GM19035 (cell line): Measurements from ENCODE around the gene HSDL2.
A peak's percentile ranks its signal among the peaks of the same experiment; 100 is the strongest.

Experiments used
- ATAC-seq: cut with Tn5 transposase; IDR thresholded peaks from one replicate; pipeline ENCODE4 v1.9.1; 2021; ENCODE audit not compliant: unreplicated experiment

HSDL2 gene

DNA sequence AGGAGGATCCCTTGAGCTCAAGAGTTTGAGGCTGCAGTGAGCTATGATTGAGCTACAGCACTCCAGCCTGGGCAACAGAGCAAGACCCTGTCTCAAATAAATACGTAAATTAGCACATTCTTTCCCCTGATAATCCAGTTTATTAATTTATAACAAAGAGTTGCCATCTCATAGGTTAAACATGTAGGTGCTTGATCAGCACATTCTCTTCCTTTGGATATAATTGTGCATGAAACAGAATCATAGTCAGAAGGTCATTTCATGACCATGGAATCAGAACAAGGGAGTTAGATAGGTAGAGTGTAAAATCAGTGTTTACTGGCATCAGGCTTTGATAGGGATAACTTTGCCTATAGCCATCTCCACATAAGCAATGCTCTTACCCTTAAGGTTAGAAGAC is 63.7 kb downstream of the HSDL2 start:
- ATAC-seq = no peak

DNA sequence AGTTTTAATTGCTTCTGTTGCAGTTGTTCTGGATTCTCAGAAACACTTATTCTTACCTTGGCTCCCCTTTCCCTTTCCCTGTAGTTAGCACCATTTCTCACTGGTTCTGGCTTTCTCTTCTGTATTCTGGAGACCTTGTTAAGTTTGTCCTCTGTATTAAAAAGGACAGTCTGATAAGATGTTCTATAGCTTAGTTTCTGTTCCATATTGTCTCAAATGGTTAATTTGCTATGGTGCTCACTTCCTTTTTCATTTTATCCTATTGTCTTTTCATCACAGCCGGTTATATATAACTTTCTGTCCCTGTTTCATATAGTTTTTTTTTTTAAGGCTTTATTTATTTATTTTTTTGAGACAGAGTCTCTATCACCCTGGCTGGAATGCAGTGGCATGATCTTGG is 65.3 kb downstream of the HSDL2 start:
- ATAC-seq = no peak

DNA sequence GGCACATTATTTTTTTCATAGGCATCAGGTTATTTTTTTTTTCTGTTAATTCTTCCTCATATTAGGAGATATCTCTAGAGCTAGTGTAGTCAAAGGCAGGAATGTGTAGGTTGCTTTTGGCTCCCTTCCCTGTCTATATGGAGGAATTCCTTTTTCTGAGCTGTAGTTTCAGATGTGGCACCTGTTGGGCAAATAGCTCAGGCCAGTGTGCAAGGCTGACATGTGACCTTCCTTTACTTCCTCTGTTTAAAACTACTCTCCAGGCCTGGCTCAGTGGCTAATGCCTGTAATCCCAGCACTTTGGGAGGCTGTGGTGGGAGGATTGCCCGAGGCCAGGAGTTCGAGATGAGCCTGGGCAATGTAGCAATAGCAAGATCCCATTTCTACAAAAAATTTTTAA is 66.2 kb downstream of the HSDL2 start:
- ATAC-seq = no peak

DNA sequence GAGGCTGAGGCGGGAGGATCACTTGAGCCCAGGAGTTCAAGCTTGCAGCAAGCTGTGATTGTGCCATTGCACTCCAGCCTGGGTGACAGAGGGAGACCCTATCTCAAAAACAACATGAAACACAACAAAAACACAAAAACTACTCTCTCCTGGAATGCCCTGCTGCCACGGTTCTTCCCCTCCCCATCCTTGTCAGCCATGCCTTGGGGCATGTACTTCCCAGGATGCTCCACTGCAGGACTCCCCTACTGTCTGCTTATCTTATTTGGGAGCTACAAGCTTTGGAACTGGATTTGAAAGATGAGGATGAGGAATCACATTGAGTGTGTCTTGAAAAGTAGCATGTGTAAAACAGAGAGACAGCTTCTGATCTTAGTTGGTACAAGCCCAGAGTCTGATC is 66.6 kb downstream of the HSDL2 start:
- no peak for ATAC-seq

DNA sequence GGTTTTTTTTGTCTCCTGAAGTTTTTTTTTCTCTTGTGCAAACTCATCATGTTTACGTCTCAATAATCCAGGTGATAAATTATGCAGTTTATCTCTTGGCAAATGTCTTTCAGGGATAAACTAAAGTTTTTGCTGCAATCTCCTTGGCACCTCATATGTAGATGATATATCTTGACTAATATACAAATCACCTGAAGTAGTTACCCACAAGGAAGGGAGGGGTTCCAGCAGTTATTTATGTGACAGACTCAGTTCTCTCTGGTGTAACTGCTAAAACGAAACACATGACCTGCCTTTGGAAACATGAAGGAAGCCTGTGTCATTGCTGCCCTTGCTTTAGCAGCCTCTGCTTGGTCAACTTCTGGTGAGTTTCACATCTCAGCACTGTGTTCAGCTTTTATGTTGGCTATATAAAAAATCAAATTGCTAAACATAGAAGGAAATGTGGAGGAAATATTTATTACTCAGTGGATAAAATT is 67.4 kb downstream of the HSDL2 start:
- ATAC-seq = no peak

DNA sequence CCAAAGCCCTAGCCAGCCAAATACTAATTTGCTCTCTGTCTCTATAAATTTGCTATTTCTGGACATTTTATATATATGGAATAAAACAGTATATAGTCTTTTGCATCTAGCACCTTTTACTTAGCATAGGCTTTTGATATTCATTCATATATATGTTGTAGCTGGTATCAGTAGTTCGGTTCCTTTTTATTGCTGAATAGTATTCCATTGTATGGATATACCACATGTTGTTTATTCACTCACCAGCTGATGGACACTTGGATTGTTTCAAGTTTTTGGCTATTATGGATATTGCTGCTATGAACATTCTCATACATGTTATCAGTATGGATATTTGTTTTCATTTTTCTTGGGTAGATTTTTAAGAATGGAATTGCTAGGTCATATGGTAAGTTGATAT is 82.9 kb downstream of the HSDL2 start:
- no peak for ATAC-seq

DNA sequence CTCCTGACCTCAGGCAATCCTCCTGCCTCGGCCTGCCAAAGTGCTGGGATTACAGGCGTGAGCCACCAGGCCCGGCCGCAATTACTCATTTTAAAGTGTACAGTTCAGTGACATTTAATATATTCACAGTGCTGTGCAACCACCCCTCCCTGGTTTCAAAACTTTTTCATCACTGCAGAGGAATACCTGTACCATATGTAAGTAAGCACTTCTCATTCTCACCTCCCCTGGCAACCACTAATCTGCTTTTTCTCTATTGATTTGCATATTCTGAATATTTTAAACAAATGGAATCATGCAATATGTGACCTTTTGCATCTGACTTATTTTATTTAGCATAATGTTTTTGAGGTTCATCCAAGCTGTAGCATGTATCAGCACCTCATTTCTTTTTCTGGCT is 85.4 kb downstream of the HSDL2 start:
- no peak for ATAC-seq

DNA sequence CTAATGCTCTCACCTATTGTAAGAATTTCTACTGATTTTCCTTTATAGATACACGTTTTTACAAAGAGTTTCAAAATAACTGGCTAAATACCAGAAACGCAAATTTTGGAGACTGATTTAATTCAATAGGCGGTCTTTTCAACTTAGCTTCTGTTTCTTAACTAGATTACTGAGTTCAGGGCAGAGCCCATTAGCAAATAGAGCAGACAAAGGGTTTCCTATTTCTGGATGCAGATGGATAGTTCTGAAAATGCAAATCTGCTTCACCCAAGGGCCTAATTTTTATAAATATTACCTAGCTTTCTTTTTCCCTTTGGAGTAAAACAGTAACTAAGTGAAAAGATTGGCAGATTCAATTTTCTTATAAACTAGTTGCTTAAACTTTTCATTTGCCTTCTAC is 93.1 kb downstream of the HSDL2 start:
- ATAC-seq = no peak

DNA sequence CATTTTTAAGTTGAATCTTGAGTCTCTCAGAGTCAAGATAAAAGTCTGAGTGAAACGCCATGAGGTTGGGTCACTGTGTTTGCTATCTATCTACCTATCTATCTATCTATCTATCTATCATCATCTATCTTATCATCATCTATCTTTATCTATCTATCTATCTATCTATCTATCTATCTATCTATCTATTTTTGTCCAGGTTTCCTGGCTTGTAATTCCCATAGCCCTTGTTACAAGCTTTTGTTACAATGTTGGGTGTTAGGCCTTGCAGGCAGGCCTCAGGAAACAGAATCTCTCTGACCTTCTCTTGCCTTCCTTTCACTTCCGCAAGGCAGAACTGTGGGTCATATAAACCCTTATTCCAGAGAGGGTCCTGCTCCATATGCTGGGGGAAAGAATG is 94.1 kb downstream of the HSDL2 start:
- no peak for ATAC-seq

DNA sequence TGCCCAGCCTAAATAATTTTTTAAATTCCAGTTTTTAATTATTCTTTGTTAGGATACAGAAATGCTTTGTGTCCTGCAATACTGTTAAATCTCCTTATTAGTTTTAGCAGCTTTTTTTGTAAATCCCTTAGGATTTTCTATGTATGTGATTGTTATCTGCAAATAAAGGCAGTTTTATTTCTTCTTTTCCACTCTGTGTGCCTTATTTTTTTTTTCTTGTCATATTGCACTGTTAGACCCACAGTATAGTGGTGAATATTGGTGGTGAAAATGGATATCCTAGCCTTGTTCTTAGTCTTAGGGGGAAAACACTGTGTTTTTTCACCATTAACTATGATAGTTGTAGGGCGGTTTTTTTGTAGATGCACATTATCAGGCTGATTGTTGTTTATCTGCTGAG is 95.4 kb downstream of the HSDL2 start:
- ATAC-seq = no peak

DNA sequence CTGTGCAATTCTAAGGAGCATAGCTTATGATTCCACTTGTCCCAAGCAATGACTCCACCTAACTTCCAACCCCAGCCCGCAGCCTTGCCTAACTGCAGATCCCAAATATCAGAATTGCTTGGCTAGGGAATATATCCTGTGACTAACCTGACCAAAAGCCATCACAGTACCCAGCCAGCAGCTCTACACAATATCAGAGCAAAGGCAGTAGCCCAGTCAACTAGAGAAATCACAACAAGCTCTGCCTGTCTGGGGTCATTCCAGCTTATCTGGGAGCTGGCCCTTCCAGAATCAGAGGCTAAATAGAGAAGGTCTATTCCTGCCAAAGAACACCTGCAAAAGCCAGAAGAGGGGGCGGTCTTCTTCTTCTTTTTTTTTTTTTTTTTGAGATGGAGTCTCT is 97.4 kb downstream of the HSDL2 start:
- ATAC-seq = no peak

DNA sequence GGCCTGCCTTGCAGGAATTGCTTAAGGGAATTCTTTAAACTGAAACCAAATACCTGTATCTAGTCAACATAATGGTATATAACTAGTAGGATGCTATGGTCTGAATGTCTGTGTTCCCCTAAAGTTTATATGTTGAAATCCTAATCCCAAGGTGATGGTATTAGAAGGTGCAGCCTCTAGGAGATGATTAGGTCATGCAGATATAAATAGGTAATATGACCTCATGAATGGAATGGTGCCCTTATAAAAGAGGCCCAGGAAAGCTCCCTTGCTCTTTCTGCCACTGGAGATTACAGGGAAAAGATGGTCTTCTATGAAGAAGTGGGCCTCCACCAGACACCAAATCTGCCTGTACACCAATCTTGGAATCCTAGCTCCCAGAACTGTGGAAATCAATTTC is 99.3 kb downstream of the HSDL2 start:
- ATAC-seq = no peak

DNA sequence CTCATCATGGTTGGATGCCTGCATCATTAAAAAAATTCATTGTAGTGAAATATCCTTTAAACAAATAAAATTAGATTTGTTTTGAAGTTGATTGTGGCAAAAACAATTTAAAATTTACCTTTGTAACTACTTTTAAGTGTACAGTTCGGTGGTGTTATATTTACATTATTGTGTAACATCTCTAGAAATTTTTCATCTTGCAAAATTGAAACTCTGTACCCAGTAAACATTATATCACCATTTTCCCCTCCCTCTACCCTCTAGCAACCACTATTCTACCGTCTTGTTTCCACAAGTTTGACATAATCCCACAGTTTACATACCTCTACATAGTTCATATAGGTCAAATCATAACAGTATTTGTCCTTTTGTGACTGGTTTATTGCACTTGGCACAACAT is 104.7 kb downstream of the HSDL2 start:
- ATAC-seq = no peak

DNA sequence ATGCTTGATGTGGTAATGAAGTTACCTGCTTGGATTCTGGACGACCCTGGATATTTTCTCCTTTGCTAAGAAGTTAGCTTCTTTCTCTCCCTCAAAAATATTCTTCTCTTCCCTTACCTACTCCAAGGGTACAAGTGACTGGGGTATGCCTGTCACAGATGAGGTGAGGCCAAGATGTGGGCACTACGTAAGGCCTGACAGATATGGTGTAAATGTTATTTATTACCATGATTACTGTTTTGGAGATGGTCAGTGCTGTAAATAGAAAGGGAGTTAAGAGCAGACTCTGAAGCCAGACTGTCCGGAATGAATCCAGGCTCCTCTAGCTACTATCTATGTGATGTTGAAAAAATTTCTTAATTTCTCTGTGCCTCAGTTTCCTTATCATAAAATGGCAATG is 105.7 kb downstream of the HSDL2 start:
- ATAC-seq = no peak

DNA sequence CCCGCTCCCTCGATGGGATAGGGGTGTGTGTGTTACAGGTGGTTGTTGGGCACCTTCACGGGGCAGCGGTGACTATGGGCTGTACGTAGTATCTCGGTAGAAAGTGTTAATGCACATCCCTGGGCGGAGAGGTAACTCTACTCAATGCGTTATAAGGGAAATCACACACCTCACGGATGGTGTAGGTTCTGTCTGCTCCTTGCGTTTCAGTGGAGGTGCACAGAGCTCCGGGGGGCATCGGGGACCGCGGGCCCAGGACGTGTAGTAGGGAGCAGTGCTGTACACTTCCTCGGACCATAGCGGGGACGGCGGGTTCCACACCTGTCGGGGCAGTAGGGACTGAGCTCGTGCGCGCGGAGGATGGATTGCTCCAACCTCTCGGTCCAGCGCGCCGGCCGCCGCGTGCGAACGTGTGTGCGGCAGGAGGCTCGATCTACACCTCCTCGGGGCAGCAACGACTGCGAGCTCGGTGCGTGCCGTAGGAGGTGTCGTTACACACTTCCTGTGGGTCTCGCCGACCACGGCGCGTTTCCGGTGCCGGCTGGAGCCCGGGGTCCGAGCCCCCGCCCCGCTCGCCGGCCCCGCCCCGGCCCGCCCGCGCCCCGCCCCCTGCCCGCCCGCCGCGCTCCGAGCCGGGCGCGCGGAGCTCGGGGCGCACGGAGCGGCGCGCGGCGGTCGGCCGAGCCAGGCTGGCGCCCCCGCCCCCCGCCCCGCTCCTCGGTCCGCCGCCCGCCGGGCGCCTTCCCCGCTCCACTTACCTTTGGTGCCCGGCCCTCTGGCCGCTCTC is 106.5 kb downstream of the HSDL2 start, which contains the start of gene KIAA1958:
Gene KIAA1958 (plus strand): TSS at position 607 of the 787 bp plus-strand sequence. CDS start 87,254 bp downstream, outside the sequence.
- peak; percentile 93 for ATAC-seq

DNA sequence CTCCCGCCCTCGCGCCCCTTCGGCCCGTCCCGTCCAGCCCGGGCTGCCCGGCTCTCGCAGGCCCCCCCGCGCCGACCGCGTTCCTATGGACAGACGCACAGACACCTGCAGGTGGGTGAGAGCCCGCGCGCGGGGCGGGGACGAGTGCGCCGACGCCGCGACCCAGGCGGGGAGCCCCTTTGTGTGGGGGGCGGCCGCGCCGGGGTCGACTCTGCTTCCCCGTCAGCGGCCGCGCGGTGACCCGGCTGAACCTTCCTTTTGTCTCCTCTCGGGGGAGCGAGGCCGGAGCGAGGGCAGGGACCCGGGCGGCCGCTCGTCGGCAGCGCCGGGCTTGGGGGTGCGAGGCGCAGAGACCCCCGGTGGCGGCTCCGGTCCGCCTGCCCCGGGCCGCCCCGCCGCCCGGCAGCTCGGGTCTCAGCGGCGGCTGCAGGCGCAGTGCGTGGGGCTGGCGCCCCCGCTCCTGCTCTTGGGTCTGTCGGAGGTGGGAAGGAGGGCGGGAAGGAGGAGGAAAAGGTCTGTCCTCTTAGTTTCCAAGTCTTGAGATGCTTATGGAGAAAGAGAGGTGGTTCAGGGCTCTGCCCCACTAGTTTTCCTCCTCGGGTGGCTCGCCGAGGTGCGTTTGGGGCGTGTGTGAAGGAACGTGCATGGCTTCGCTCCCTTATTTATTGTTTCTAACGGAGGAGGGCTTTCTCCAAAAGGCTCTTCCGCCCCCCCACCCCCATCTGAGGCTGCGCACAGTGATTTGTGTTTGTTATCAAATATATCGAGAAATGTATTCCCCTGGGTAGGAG is 107.3 kb downstream of the HSDL2 start:
- ATAC-seq = peak; percentile 42

DNA sequence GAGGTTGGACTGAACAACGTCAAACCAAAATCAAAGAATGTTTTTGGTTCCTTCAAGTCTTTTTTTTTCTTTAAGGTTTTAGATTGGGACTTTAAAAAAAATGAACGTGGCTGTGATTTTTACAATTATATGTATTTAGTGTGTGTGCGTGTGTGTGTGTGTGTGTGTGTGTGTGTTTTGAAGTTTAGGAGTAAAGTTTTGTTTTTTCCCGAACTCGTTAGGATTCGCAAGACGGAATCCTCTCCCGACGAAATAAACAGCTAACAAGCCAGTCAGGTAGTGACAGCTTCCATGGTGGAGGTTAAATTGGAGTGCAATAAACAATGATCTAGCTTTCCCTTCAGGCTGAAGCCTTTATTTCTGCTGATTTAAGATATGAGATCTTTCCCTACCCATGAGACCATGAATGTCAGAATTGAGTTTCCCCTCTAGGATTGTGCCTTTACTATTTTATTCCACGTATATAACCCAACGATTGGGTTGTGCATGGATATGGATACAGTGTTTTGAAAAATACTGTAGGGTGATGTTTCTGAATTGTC is 108.0 kb downstream of the HSDL2 start:
- no peak for ATAC-seq

DNA sequence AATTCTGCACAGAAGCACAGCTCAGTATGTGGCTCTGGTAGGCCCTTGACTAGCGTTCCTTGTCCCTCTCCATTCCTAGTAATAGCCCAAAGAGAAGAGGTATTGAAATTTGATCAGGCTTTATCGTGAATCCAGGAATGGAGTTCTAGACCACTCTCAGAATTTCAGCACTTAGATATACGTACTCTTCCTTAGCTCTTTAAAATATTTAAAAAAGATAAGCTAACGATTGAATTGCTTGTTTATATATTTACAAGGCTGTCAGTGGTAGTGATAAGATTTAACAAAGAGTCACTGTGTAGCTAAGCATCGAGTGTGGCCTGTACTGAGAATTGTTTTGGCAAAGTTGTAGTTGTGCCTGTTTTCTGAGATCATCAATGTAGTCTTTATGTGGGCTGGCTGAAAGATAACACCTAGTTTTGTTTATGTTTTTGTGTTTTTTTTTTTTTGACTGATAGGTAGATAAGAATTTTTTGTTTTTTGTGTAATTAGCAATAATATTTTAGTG is 109.2 kb downstream of the HSDL2 start:
- ATAC-seq = no peak

DNA sequence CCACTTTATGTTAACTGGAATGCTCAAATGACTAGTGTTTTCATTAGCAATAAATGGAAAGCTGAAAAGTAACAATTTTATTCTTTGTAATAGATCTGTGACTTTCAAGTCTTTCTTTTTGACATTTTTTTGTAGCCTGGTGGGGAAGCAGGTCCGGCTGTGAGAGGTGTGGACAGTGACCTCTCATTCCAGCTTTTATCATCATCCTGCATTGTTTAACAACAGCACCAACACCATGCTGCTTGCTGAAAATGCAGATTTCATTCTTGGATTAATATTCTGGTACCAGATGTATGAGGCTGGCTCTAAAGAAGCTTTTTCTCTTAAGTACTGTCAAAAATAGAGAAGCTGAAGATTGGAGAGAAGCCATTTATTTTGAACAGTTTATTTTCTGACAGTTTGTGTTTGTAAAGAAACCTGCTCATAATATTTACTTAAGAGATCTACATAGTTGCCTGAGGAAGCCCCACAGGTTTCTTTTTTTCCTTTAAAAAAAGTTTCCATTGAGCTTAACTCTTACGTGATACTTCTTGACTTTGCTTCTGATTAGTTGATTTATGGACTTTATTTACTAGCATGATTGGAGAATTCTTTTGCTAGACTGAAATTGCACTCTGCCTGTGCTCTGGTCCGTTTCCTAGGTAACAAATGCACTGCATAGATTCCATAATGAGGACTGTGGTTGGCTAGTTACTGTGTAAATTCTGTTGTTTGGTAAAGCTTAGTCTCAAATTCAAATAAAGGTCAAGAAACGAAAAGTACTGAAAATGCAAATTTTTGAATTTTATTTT is 110.2 kb downstream of the HSDL2 start:
- ATAC-seq = no peak

DNA sequence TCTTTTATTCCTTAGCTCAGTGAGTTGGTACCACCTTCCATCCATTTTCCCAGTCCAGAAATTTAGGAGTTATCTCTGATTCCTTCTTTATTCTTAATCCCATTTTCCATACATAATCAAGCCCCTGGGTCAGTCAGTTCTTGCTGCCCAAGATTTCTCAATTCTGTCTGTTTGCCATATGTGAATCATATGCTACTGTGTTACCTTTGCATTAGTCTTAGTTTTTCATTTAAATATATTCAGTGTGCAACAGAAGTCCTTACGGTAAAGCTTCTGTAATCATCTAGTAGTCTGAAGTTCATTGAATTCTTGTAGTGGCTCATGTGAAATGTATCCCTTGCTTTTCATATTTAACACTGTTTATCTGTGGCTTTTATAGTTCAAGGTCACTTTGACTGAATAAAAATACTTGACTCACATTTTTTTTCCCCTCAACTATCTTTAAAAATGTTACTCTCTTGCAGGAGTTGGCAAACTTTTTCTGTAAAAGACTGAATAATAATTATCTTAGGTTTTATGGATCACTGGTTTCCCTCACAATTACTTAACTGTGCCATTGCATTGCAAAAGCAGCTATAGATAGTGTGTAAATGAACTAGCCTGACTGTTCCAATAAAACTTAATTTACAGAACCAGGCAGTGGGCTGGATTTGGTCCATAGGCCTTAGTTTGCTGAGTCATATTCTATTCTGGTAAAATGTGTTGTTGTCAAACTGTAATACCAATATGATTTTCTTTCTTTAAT is 113.7 kb downstream of the HSDL2 start:
- no peak for ATAC-seq
